GM12891 (cell line): ENCODE data around the gene THBS1.

ENCODE experiments used
- PAX5 ChIP-seq: IDR thresholded peaks from 2 replicates; pipeline ENCODE4 v1.6.1; 2011; ENCODE audit warnings: low read length, moderate library complexity, mild to moderate bottlenecking; ENCODE audit not compliant: insufficient read depth, severe bottlenecking
- POLR2A ChIP-seq: IDR thresholded peaks from 2 replicates; pipeline ENCODE4 v1.6.1; 2011; ENCODE audit warnings: low read depth, low read length, control low read depth
- POLR2AphosphoS5 ChIP-seq: IDR thresholded peaks from 2 replicates; pipeline ENCODE4 v1.6.1; 2011; ENCODE audit warnings: low read depth, low read length, control low read depth
- SPI1 ChIP-seq: IDR thresholded peaks from 2 replicates; pipeline ENCODE4 v1.6.1; 2011; ENCODE audit warnings: low read depth, low read length, control low read depth

GRCh38 chr15:39628144-39628508 lies 47.2 kb downstream of the THBS1 start:
- TF ChIP-seq POLR2A (no peak), POLR2AphosphoS5 (no peak), SPI1 (no peak), PAX5 (no peak)
